ENCODE results near the gene WNT11.

WNT11 gene

GRCh38 chr11:76206327-76207081 lies at the start of gene WNT11:
WNT11 (minus strand) TSS chr11:76206502; CDS start chr11:76206407, 95 bp downstream.
- no peak for DNase-seq

GRCh38 chr11:76253416-76253815 lies 47.1 kb upstream of the WNT11 start:
- no peak for DNase-seq

- no peak for DNase-seq
These were observed 46.3 kb upstream of the WNT11 start for GRCh38 chr11:76252631-76253070.

GRCh38 chr11:76251576-76251975 lies 45.3 kb upstream of the WNT11 start:
- no peak for DNase-seq

- DNase-seq: no peak
These were observed 44.9 kb upstream of the WNT11 start for GRCh38 chr11:76251226-76251575.

- no peak for DNase-seq
These were observed 44.4 kb upstream of the WNT11 start for GRCh38 chr11:76250520-76251225.

- no peak for DNase-seq
These were observed 43.0 kb upstream of the WNT11 start for GRCh38 chr11:76249195-76249741.

- DNase-seq: no peak
These were observed 41.9 kb upstream of the WNT11 start for GRCh38 chr11:76248210-76248609.

GRCh38 chr11:76247091-76247490 lies 40.8 kb upstream of the WNT11 start:
- DNase-seq: no peak

GRCh38 chr11:76246271-76246933 lies 40.1 kb upstream of the WNT11 start:
- DNase-seq: no peak

GRCh38 chr11:76245720-76246119 lies 39.4 kb upstream of the WNT11 start:
- DNase-seq: no peak

GRCh38 chr11:76244316-76244851 lies 38.1 kb upstream of the WNT11 start:
- DNase-seq: peak; percentile 16

- no peak for DNase-seq
These were observed 37.6 kb upstream of the WNT11 start for GRCh38 chr11:76243957-76244285.

GRCh38 chr11:76243193-76243956 lies 37.1 kb upstream of the WNT11 start:
- DNase-seq: no peak

GRCh38 chr11:76242004-76242779 lies 35.9 kb upstream of the WNT11 start:
- DNase-seq: no peak

GRCh38 chr11:76241243-76242000 lies 35.1 kb upstream of the WNT11 start:
- DNase-seq: no peak

GRCh38 chr11:76240666-76241065 lies 34.4 kb upstream of the WNT11 start:
- DNase-seq: no peak

- DNase-seq: peak; percentile 18
These were observed 33.8 kb upstream of the WNT11 start for GRCh38 chr11:76240161-76240540.

- no peak for DNase-seq
These were observed 33.3 kb upstream of the WNT11 start for GRCh38 chr11:76239483-76240160.

- DNase-seq: no peak
These were observed 32.2 kb upstream of the WNT11 start for GRCh38 chr11:76238551-76238950.

GRCh38 chr11:76237914-76238313 lies 31.6 kb upstream of the WNT11 start:
- DNase-seq: no peak

Data from NCI-H345 (cell line).